Neural progenitor cell (in vitro differentiated cells): ENCODE results near the gene FGFRL1. TPM values are rescaled to one million over a fixed set of nuclear protein-coding genes. Genes with fewer than 3 reads are reported as not detected.

Source experiments
- DNase-seq: peaks from one replicate; pipeline ENCODE4 v3.0.0-alpha.2; 2016; ENCODE audit warnings: low spot score
- H2AFZ ChIP-seq: fragments of 200-600 bp; sonication (generic); replicated peaks from 2 replicates; pipeline ENCODE4 v1.6.1; 2016; ENCODE audit warnings: antibody characterized with exemption
- H3F3A ChIP-seq: fragments of 200-600 bp; sonication (generic); 2 replicates; pipeline ENCODE4 v1.6.1; 2016; ENCODE audit warnings: antibody characterized with exemption, low read depth
- H3K27ac ChIP-seq: fragments of 200-600 bp; sonication (generic); 2 replicates; pipeline ENCODE4 v1.5.1; 2016; ENCODE audit warnings: mild to moderate bottlenecking
- H3K27me3 ChIP-seq: fragments of 200-600 bp; sonication (generic); 2 replicates; pipeline ENCODE4 v1.6.1; 2016; ENCODE audit warnings: mild to moderate bottlenecking, moderate library complexity
- H3K36me3 ChIP-seq: fragments of 200-600 bp; sonication (generic); 2 replicates; pipeline ENCODE4 v1.5.1; 2016
- H3K4me1 ChIP-seq: fragments of 200-600 bp; sonication (generic); 2 replicates; pipeline ENCODE4 v1.6.1; 2016; ENCODE audit warnings: mixed run types
- H3K4me2 ChIP-seq: fragments of 200-600 bp; sonication (generic); 2 replicates; pipeline ENCODE4 v1.6.1; 2016
- H3K4me3 ChIP-seq: fragments of 200-600 bp; sonication (generic); 2 replicates; pipeline ENCODE4 v1.5.1; 2016
- H3K79me2 ChIP-seq: fragments of 200-600 bp; sonication (generic); 2 replicates; pipeline ENCODE4 v1.6.1; 2016; ENCODE audit warnings: low read depth
- H3K9ac ChIP-seq: fragments of 200-600 bp; sonication (generic); 2 replicates; pipeline ENCODE4 v1.6.1; 2016
- H3K9me3 ChIP-seq: fragments of 200-600 bp; sonication (generic); 2 replicates; pipeline ENCODE4 v1.5.1; 2016; ENCODE audit warnings: low read depth
- H4K20me1 ChIP-seq: fragments of 200-600 bp; sonication (generic); 2 replicates; pipeline ENCODE4 v1.6.1; 2016; ENCODE audit warnings: low read depth
- H3K27ac Mint-ChIP-seq: 3 replicates; pipeline ENCODE4 v1.8.0; 2021; ENCODE audit warnings: mixed read lengths
- H3K27me3 Mint-ChIP-seq: 2 replicates; pipeline ENCODE4 v1.8.0; 2022; ENCODE audit warnings: low read depth, mild to moderate bottlenecking, inconsistent platforms, moderate library complexity, mixed read lengths; ENCODE audit not compliant: insufficient read depth
- H3K36me3 Mint-ChIP-seq: 3 replicates; pipeline ENCODE4 v1.8.0; 2021; ENCODE audit warnings: mixed read lengths
- H3K4me1 Mint-ChIP-seq: 3 replicates; pipeline ENCODE4 v1.8.0; 2021; ENCODE audit warnings: mixed read lengths
- H3K4me3 Mint-ChIP-seq: 3 replicates; pipeline ENCODE4 v1.8.0; 2021; ENCODE audit warnings: mild to moderate bottlenecking, moderate library complexity, mixed read lengths
- H3K9me3 Mint-ChIP-seq: 3 replicates; pipeline ENCODE4 v1.8.0; 2020; ENCODE audit warnings: mixed read lengths
- EZH2 ChIP-seq: fragments of 200-600 bp; sonication (generic); IDR thresholded peaks from 2 replicates; pipeline ENCODE4 v1.6.1; 2017; ENCODE audit warnings: antibody characterized with exemption, mild to moderate bottlenecking, moderate library complexity
- EZH2phosphoT487 ChIP-seq: fragments of 200-600 bp; sonication (generic); IDR thresholded peaks from 2 replicates; pipeline ENCODE4 v1.6.1; 2017; ENCODE audit warnings: antibody characterized with exemption
- total RNA-seq: library from RNA; depleted of rRNA; stranded (reverse); fragments of >200 nt; gene quantifications from 2 replicates; pipeline ENCODE4 v1.2.3, GENCODE V29; 2015; ENCODE audit warnings: low replicate concordance
- TF ChIP-seq, protein P1 (sequence below): fragments of 200-600 bp; sonication (generic); IDR thresholded peaks from 2 replicates; pipeline ENCODE4 v1.5.1; 2017; ENCODE audit warnings: antibody characterized with exemption, mild to moderate bottlenecking

Gene FGFRL1
- total RNA-seq, 1 donor from 2014 or later: 9.6 TPM

DNA sequence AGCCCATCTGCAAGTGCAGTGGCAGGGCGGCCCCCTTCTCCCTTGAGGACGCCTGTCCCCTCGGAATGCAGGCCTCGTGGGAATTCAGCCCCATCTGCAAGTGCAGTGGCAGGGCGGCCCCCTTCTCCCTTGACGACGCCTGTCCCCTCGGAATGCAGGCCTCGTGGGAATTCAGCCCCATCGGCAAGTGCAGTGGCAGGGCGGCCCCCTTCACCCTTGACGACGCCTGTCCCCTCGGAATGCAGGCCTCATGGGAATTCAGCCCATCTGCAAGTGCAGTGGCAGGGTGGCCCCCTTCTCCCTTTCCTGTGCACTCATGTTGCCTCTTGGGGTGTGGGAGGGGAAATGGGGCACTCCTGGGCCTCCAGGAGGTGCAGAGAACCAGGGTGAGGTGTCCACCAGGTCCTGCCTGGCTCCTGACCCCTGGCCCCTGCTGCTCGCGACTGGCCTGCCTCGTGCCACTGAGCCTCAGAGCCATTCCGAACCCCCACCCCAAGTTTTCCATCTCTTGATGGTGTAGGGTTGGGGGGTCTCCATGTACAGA, 11.5 kb upstream of the FGFRL1 start:
- H3K4me1 ChIP-seq: peaks cover 9% of the 10 kb centered on the region
- H3K9me3 ChIP-seq: no peaks in the 10 kb centered on the region
- TF ChIP-seq, protein P1, sequence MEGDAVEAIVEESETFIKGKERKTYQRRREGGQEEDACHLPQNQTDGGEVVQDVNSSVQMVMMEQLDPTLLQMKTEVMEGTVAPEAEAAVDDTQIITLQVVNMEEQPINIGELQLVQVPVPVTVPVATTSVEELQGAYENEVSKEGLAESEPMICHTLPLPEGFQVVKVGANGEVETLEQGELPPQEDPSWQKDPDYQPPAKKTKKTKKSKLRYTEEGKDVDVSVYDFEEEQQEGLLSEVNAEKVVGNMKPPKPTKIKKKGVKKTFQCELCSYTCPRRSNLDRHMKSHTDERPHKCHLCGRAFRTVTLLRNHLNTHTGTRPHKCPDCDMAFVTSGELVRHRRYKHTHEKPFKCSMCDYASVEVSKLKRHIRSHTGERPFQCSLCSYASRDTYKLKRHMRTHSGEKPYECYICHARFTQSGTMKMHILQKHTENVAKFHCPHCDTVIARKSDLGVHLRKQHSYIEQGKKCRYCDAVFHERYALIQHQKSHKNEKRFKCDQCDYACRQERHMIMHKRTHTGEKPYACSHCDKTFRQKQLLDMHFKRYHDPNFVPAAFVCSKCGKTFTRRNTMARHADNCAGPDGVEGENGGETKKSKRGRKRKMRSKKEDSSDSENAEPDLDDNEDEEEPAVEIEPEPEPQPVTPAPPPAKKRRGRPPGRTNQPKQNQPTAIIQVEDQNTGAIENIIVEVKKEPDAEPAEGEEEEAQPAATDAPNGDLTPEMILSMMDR: no peak
- TF ChIP-seq EZH2phosphoT487: no peak
- TF ChIP-seq EZH2: no peak
- H2AFZ ChIP-seq: no peak overlapping the region
- H3F3A ChIP-seq: no peaks in the 10 kb centered on the region
- H3K4me3 ChIP-seq: no peak overlapping the region
- H3K4me3 Mint-ChIP-seq: no peak overlapping the region
- peaks cover 2% of the 10 kb centered on the region for H3K36me3 Mint-ChIP-seq
- peaks cover 100% of the 10 kb centered on the region for H3K27me3 ChIP-seq
- H3K4me2 ChIP-seq: no peak overlapping the region
- no peaks in the 10 kb centered on the region for H3K79me2 ChIP-seq
- no peak overlapping the region for H3K27ac Mint-ChIP-seq
- H3K9me3 Mint-ChIP-seq: peaks cover 4% of the 10 kb centered on the region
- H3K27me3 Mint-ChIP-seq: peaks cover 49% of the 10 kb centered on the region
- no peak overlapping the region for H3K27ac ChIP-seq
- peaks cover 9% of the 10 kb centered on the region for H3K4me1 Mint-ChIP-seq
- H4K20me1 ChIP-seq: peaks cover 46% of the 10 kb centered on the region
- no peaks in the 10 kb centered on the region for H3K36me3 ChIP-seq
- no peak for DNase-seq
- H3K9ac ChIP-seq: no peak overlapping the region

DNA sequence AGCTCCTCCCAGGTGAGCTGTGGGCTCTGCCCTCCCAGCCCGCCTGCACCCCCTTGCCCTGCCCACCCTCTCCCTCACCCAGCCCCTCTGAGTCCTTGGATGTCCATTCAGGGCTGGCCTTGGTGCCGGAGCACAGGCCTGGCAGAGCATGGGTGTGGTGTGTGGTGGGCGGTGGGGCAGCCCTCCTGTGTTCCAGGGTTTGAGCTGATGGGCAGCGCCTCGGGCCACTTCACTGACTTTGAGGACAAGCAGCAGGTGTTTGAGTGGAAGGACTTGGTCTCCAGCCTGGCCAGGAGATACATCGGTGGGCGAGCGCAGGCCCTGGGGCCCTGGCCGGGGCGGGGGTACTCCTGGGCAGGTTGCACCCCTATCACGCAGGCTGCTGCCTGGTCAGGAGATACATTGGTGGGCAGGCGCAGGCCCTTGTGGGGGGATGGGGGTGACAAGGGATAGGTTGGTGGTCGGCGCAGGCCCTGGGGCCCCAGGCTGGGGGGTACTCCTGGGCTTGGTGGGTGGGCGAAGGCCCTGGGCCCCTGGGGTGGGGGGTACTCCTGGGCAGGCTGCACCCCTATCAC, 10.7 kb upstream of the FGFRL1 start:
- H3K27ac Mint-ChIP-seq: no peak overlapping the region
- no peaks in the 10 kb centered on the region for H3K9me3 ChIP-seq
- no peak overlapping the region for H3K4me3 ChIP-seq
- H3K4me1 ChIP-seq: peaks cover 9% of the 10 kb centered on the region
- no peak overlapping the region for H3K4me3 Mint-ChIP-seq
- H3K27ac ChIP-seq: no peak overlapping the region
- H3K4me2 ChIP-seq: no peak overlapping the region
- H3F3A ChIP-seq: no peaks in the 10 kb centered on the region
- peaks cover 46% of the 10 kb centered on the region for H4K20me1 ChIP-seq
- H3K36me3 Mint-ChIP-seq: peaks cover 2% of the 10 kb centered on the region
- peaks cover 4% of the 10 kb centered on the region for H3K9me3 Mint-ChIP-seq
- peaks cover 100% of the 10 kb centered on the region for H3K27me3 ChIP-seq
- H3K36me3 ChIP-seq: no peaks in the 10 kb centered on the region
- H3K4me1 Mint-ChIP-seq: peaks cover 9% of the 10 kb centered on the region
- no peak overlapping the region for H2AFZ ChIP-seq
- no peak for DNase-seq
- peaks cover 51% of the 10 kb centered on the region for H3K27me3 Mint-ChIP-seq
- H3K79me2 ChIP-seq: no peaks in the 10 kb centered on the region
- no peak overlapping the region for H3K9ac ChIP-seq
- TF ChIP-seq, protein P1: no peak
- no peak for TF ChIP-seq EZH2phosphoT487
- TF ChIP-seq EZH2: no peak

DNA sequence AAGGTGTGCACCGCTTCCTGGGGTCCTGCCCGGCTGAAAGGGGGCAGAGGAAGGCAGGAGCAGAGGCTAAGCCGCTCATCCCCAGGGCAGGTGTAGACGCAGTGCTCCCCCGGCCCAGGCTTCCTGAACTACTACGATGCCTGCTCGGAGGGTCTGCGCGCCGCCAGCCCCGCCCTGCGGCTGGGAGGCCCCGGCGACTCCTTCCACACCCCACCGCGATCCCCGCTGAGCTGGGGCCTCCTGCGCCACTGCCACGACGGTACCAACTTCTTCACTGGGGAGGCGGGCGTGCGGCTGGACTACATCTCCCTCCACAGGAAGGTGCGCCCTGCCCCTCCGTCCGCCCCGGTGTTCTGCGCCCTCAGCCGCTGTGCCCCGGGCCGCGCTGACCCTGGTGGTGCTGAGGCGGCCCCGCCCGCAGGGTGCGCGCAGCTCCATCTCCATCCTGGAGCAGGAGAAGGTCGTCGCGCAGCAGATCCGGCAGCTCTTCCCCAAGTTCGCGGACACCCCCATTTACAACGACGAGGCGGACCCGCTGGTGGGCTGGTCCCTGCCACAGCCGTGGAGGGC, 9.8 kb upstream of the FGFRL1 start:
- no peaks in the 10 kb centered on the region for H3F3A ChIP-seq
- no peak for DNase-seq
- TF ChIP-seq EZH2 (no peak), EZH2phosphoT487 (no peak)
- TF ChIP-seq, protein P1: no peak
- H3K4me2 ChIP-seq: peak overlapping the region; percentile 72
- H3K27me3 ChIP-seq: peaks cover 100% of the 10 kb centered on the region
- peaks cover 6% of the 10 kb centered on the region for H3K9me3 Mint-ChIP-seq
- H3K4me3 ChIP-seq: no peak overlapping the region
- H3K36me3 Mint-ChIP-seq: peaks cover 2% of the 10 kb centered on the region
- no peak overlapping the region for H3K27ac Mint-ChIP-seq
- peaks cover 9% of the 10 kb centered on the region for H3K4me1 ChIP-seq
- H3K27ac ChIP-seq: no peak overlapping the region
- H3K4me3 Mint-ChIP-seq: peak overlapping the region; percentile 64
- peaks cover 55% of the 10 kb centered on the region for H3K27me3 Mint-ChIP-seq
- H3K36me3 ChIP-seq: no peaks in the 10 kb centered on the region
- peaks cover 9% of the 10 kb centered on the region for H3K4me1 Mint-ChIP-seq
- H4K20me1 ChIP-seq: peaks cover 40% of the 10 kb centered on the region
- no peaks in the 10 kb centered on the region for H3K79me2 ChIP-seq
- H3K9ac ChIP-seq: no peak overlapping the region
- H3K9me3 ChIP-seq: no peaks in the 10 kb centered on the region
- H2AFZ ChIP-seq: no peak overlapping the region
